HG03175 (cell line): ENCODE data around the gene PAX7.
"Not testable (repeated sequence)": the region's sequence is repeated elsewhere in the genome, so short reads cannot be mapped to it uniquely, and the experiment has no call there.

Source experiments
- ATAC-seq: cut with Tn5 transposase; IDR thresholded peaks from one replicate; pipeline ENCODE4 v1.9.1; 2021; ENCODE audit warnings: mild to moderate bottlenecking, moderate library complexity; ENCODE audit not compliant: unreplicated experiment

PAX7 gene

GRCh38 chr1:18630511-18631495 lies at the start of gene PAX7:
PAX7 (plus strand) TSS chr1:18630846; CDS start chr1:18631604, 758 bp downstream.
- no peak for ATAC-seq

- no peak for ATAC-seq
These were observed 49.2 kb upstream of the PAX7 start for GRCh38 chr1:18581420-18581880.

GRCh38 chr1:18582890-18583289 lies 47.8 kb upstream of the PAX7 start:
- no peak for ATAC-seq

- no peak for ATAC-seq
These were observed 47.2 kb upstream of the PAX7 start for GRCh38 chr1:18583326-18583941.

GRCh38 chr1:18586016-18586415 lies 44.6 kb upstream of the PAX7 start:
- not testable (repeated sequence) for ATAC-seq

- no peak for ATAC-seq
These were observed 42.6 kb upstream of the PAX7 start for GRCh38 chr1:18588093-18588492.

GRCh38 chr1:18592368-18592767 lies 38.3 kb upstream of the PAX7 start:
- no peak for ATAC-seq

GRCh38 chr1:18597160-18598042 lies 33.2 kb upstream of the PAX7 start:
- no peak for ATAC-seq

- ATAC-seq, result no peak
These were observed 31.6 kb upstream of the PAX7 start for GRCh38 chr1:18599086-18599485.

- no peak for ATAC-seq
These were observed 30.9 kb upstream of the PAX7 start for GRCh38 chr1:18599704-18600103.

GRCh38 chr1:18602533-18603211 lies 28.0 kb upstream of the PAX7 start:
- no peak for ATAC-seq

GRCh38 chr1:18603212-18603852 lies 27.3 kb upstream of the PAX7 start:
- ATAC-seq, result no peak

- no peak for ATAC-seq
These were observed 24.0 kb upstream of the PAX7 start for GRCh38 chr1:18606443-18607288.

GRCh38 chr1:18607289-18607760 lies 23.3 kb upstream of the PAX7 start:
- no peak for ATAC-seq

- no peak for ATAC-seq
These were observed 22.1 kb upstream of the PAX7 start for GRCh38 chr1:18608534-18608933.

GRCh38 chr1:18611311-18611710 lies 19.3 kb upstream of the PAX7 start:
- ATAC-seq, result no peak

- no peak for ATAC-seq
These were observed 18.6 kb upstream of the PAX7 start for GRCh38 chr1:18612073-18612472.

- no peak for ATAC-seq
These were observed 16.4 kb upstream of the PAX7 start for GRCh38 chr1:18614069-18614735.
